ENCODE data around the gene STAT1.

GRCh38 chr2:190932514-190932913 lies 81.5 kb downstream of the STAT1 start:
- TF ChIP-seq CTCF (tag by site-specific recombination; IDR thresholded peaks at IDR 0.05) (no peak), ZNF223 (tag by site-specific recombination; IDR thresholded peaks at IDR 0.05) (no peak), ZNF398 (tag by site-specific recombination; IDR thresholded peaks at IDR 0.05) (no peak), ZFP3 (tag by site-specific recombination; IDR thresholded peaks at IDR 0.05; ENCODE audit: low read depth) (no peak), ZBTB21 (tag by site-specific recombination; IDR thresholded peaks at IDR 0.05) (no peak), ZNF747 (tag by site-specific recombination; IDR thresholded peaks at IDR 0.05) (no peak), SP2 (tag by site-specific recombination; IDR thresholded peaks at IDR 0.05) (no peak), ZNF416 (tag by site-specific recombination; IDR thresholded peaks at IDR 0.05) (no peak), ZNF530 (tag by site-specific recombination; IDR thresholded peaks at IDR 0.05; ENCODE audit: low read depth) (no peak), ZNF266 (tag by site-specific recombination; IDR thresholded peaks at IDR 0.05; ENCODE audit: low read depth) (no peak)

Measured in HEK293 (cell line).